ENCODE measurements around the gene ZNF76. TPM values are rescaled to one million over a fixed set of nuclear protein-coding genes. Genes with fewer than 3 reads are reported as not detected.

The ZNF76 gene
- total RNA-seq, 1 experiment from 2014 or later: 39.9 TPM

GRCh38 chr6:35229304-35229703, 30.2 kb upstream of the ZNF76 start:
- TF ChIP-seq EZH2 (IDR thresholded peaks at IDR 0.05; ENCODE audit: low read depth): no peak
- Histone ChIP-seq H3K9me3 (ENCODE audit: insufficient read depth, low read depth) (no peaks in the 10 kb centered on the region), H3K27ac (no peak overlapping the region), H2AFZ (no peak overlapping the region), H3F3A (ENCODE audit: insufficient read depth, low read depth) (no peaks in the 10 kb centered on the region), H3K9me2 (ENCODE audit: insufficient read depth) (no peaks in the 10 kb centered on the region), H3K4me3 (no peak overlapping the region), H3K4me1 (replicated peaks; ENCODE audit: insufficient read depth) (no peaks in the 10 kb centered on the region), H4K20me1 (ENCODE audit: insufficient read depth) (no peaks in the 10 kb centered on the region), H3K27me3 (ENCODE audit: insufficient read depth, low read depth) (no peaks in the 10 kb centered on the region), H3K79me2 (ENCODE audit: low read depth) (no peaks in the 10 kb centered on the region), H3K4me2 (no peak overlapping the region), H3K36me3 (ENCODE audit: low read depth) (no peaks in the 10 kb centered on the region)
- ChIA-PET POLR2A (ENCODE audit: unreplicated experiment) (no interaction called here), CTCF (no interaction called here)
- no peak for DNase-seq
- BruUV-seq (replicated peaks): no TSS peak
- intact Hi-C loops (cut with micrococcal nuclease; ENCODE audit: unreplicated experiment): no loop called here

DNA sequence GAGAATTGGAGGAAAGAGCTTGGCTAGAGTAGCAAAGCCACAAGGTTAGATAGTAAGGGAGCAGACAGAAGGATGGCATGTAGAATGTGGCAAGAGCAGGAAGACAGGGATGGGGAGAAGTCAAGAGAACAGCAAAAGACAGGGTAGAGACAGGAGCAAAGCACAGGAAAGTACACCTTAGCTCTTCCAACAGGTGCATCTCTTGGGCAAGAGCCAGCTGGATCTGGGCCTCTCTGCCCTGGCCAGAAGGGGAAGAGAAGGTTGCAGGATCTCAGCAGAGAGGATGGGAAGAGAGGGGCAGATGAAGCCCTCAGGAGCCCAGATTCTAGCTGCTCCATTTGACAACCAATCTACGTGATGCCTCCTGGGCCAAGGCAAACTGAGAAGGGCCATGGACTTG, 29.0 kb upstream of the ZNF76 start:
- no peaks in the 10 kb centered on the region for H3K36me3 ChIP-seq (ENCODE audit: low read depth)
- H3K27me3 ChIP-seq (ENCODE audit: insufficient read depth, low read depth): no peaks in the 10 kb centered on the region
- no peaks in the 10 kb centered on the region for H3F3A ChIP-seq (ENCODE audit: insufficient read depth, low read depth)
- intact Hi-C loops (cut with micrococcal nuclease; ENCODE audit: unreplicated experiment): no loop called here
- H3K4me2 ChIP-seq: no peak overlapping the region
- H2AFZ ChIP-seq: no peak overlapping the region
- no peak overlapping the region for H3K4me3 ChIP-seq
- TF ChIP-seq CTCF (conservative IDR thresholded peaks at IDR 0.05) (no peak), EZH2 (IDR thresholded peaks at IDR 0.05; ENCODE audit: low read depth) (no peak)
- peaks cover 12% of the 10 kb centered on the region; the same call in 1 of the 2 replicates for H3K9me3 ChIP-seq (ENCODE audit: insufficient read depth, low read depth)
- CTCF ChIA-PET: interaction anchor here (1.0 to 1.4 kb wide), 2 partner anchors 25 to 186 kb away, joined by 3 to 4 read pairs; no protein-coding TSS in a partner anchor
- no peaks in the 10 kb centered on the region for H3K9me2 ChIP-seq (ENCODE audit: insufficient read depth)
- no peaks in the 10 kb centered on the region for H4K20me1 ChIP-seq (ENCODE audit: insufficient read depth)
- no peak for DNase-seq
- no peak overlapping the region for H3K27ac ChIP-seq
- H3K4me1 ChIP-seq (replicated peaks; ENCODE audit: insufficient read depth): no peaks in the 10 kb centered on the region
- H3K79me2 ChIP-seq (ENCODE audit: low read depth): no peaks in the 10 kb centered on the region
- no TSS peak for BruUV-seq (replicated peaks)
- POLR2A ChIA-PET (ENCODE audit: unreplicated experiment): no interaction called here

GRCh38 chr6:35230950-35231349, 28.6 kb upstream of the ZNF76 start:
- Histone ChIP-seq H3K4me3 (no peak overlapping the region), H3F3A (ENCODE audit: insufficient read depth, low read depth) (no peaks in the 10 kb centered on the region), H3K27me3 (ENCODE audit: insufficient read depth, low read depth) (no peaks in the 10 kb centered on the region), H3K79me2 (ENCODE audit: low read depth) (no peaks in the 10 kb centered on the region), H3K36me3 (ENCODE audit: low read depth) (no peaks in the 10 kb centered on the region), H3K9me3 (ENCODE audit: insufficient read depth, low read depth) (peaks cover 13% of the 10 kb centered on the region; the same call in 1 of the 2 replicates), H2AFZ (no peak overlapping the region), H3K4me1 (replicated peaks; ENCODE audit: insufficient read depth) (no peaks in the 10 kb centered on the region), H3K9me2 (ENCODE audit: insufficient read depth) (no peaks in the 10 kb centered on the region), H3K27ac (no peak overlapping the region), H4K20me1 (ENCODE audit: insufficient read depth) (no peaks in the 10 kb centered on the region), H3K4me2 (no peak overlapping the region)
- ChIA-PET POLR2A (ENCODE audit: unreplicated experiment) (no interaction called here), CTCF (interaction anchor here (1.0 to 1.4 kb wide), 2 partner anchors 26 to 187 kb away, joined by 3 to 4 read pairs; no protein-coding TSS in a partner anchor)
- no peak for TF ChIP-seq CTCF (conservative IDR thresholded peaks at IDR 0.05)
- TF ChIP-seq EZH2 (IDR thresholded peaks at IDR 0.05; ENCODE audit: low read depth): no peak
- intact Hi-C loops (cut with micrococcal nuclease; ENCODE audit: unreplicated experiment): no loop called here
- DNase-seq: no peak
- BruUV-seq (replicated peaks): no TSS peak

GRCh38 chr6:35231563-35231962, 28.0 kb upstream of the ZNF76 start:
- Histone ChIP-seq H3K4me2 (no peak overlapping the region), H3K79me2 (ENCODE audit: low read depth) (no peaks in the 10 kb centered on the region), H3K27me3 (ENCODE audit: insufficient read depth, low read depth) (no peaks in the 10 kb centered on the region), H2AFZ (no peak overlapping the region), H3K4me3 (no peak overlapping the region), H3K36me3 (ENCODE audit: low read depth) (no peaks in the 10 kb centered on the region), H3K9me3 (ENCODE audit: insufficient read depth, low read depth) (peaks cover 13% of the 10 kb centered on the region; the same call in 1 of the 2 replicates), H3F3A (ENCODE audit: insufficient read depth, low read depth) (no peaks in the 10 kb centered on the region), H3K27ac (no peak overlapping the region), H3K4me1 (replicated peaks; ENCODE audit: insufficient read depth) (no peaks in the 10 kb centered on the region), H3K9me2 (ENCODE audit: insufficient read depth) (no peaks in the 10 kb centered on the region), H4K20me1 (ENCODE audit: insufficient read depth) (no peaks in the 10 kb centered on the region)
- intact Hi-C loops (cut with micrococcal nuclease; ENCODE audit: unreplicated experiment): no loop called here
- BruUV-seq (replicated peaks): no TSS peak
- ChIA-PET POLR2A (ENCODE audit: unreplicated experiment) (no interaction called here), CTCF (interaction anchor here (1.4 kb wide), 1 partner anchor 26 kb away, joined by 4 read pairs; no protein-coding TSS in a partner anchor)
- no peak for TF ChIP-seq EZH2 (IDR thresholded peaks at IDR 0.05; ENCODE audit: low read depth)
- no peak for TF ChIP-seq CTCF (conservative IDR thresholded peaks at IDR 0.05)
- DNase-seq: no peak
